H1 (cell line): ENCODE measurements around the gene CD300LF. TPM values are rescaled to one million over a fixed set of nuclear protein-coding genes. Genes with fewer than 3 reads are reported as not detected.

Experiments
- ASH2L ChIP-seq: fragments of 200-600, 300-600 bp; sonication (generic); IDR thresholded peaks from one replicate; pipeline ENCODE4 v1.7.1; 2017; ENCODE audit warnings: low read length
- BACH1 ChIP-seq: IDR thresholded peaks from 2 replicates; pipeline ENCODE4 v1.6.1; 2012; ENCODE audit warnings: low read length, improper control_type of control experiment
- BRCA1 ChIP-seq: IDR thresholded peaks from 2 replicates; pipeline ENCODE4 v1.6.1; 2012; ENCODE audit warnings: low read depth, low read length, improper control_type of control experiment
- CBX5 ChIP-seq: fragments of 300-800, 300-1000 bp; sonication (generic); IDR thresholded peaks from 2 replicates; pipeline ENCODE4 v1.7.1; 2016; ENCODE audit warnings: antibody characterized with exemption, low read length, low read depth
- CBX8 ChIP-seq: fragments of 300-800, 300-1000 bp; sonication (generic); IDR thresholded peaks from 2 replicates; pipeline ENCODE4 v1.7.1; 2016; ENCODE audit warnings: low read depth, low read length, borderline replicate concordance
- CEBPB ChIP-seq: IDR thresholded peaks from 2 replicates; pipeline ENCODE4 v1.6.1; 2012; ENCODE audit warnings: low read depth, low read length
- CHD1 ChIP-seq: IDR thresholded peaks from 2 replicates; pipeline ENCODE4 v1.6.1; 2012; ENCODE audit warnings: low read depth, low read length, improper control_type of control experiment
- CREB1 ChIP-seq: IDR thresholded peaks from 2 replicates; pipeline ENCODE4 v1.6.1; 2012; ENCODE audit warnings: inconsistent platforms
- CTBP2 ChIP-seq: IDR thresholded peaks from 2 replicates; pipeline ENCODE4 v1.7.0; 2011; ENCODE audit warnings: borderline replicate concordance, mild to moderate bottlenecking, moderate library complexity, mixed read lengths, low read length; ENCODE audit not compliant: insufficient read depth, insufficient read length
- EP300 ChIP-seq, 2 experiments: IDR thresholded peaks; 1 replicate in 1 of 2; 2 replicates in 1 of 2; pipeline ENCODE4 v1.6.1; 2011 to 2012; ENCODE audit warnings: low read depth in 2 of 2, low read length in 2 of 2, mild to moderate bottlenecking in 2 of 2, borderline replicate concordance in 1 of 2, inconsistent platforms in 1 of 2, moderate library complexity in 1 of 2
- JUN ChIP-seq: IDR thresholded peaks from 2 replicates; pipeline ENCODE4 v1.6.1; 2011; ENCODE audit warnings: low read depth, mild to moderate bottlenecking, improper control_type of control experiment, low read length
- NANOG ChIP-seq: IDR thresholded peaks from 2 replicates; pipeline ENCODE4 v1.6.1; 2011; ENCODE audit warnings: low read length, low read depth, mild to moderate bottlenecking, inconsistent platforms; ENCODE audit not compliant: insufficient read depth, poor library complexity, severe bottlenecking
- POLR2AphosphoS5 ChIP-seq: IDR thresholded peaks from 2 replicates; pipeline ENCODE4 v1.6.1; 2011; ENCODE audit warnings: low read depth, low read length
- POU5F1 ChIP-seq: IDR thresholded peaks from 2 replicates; pipeline ENCODE4 v1.6.1; 2011; ENCODE audit warnings: low read depth, mild to moderate bottlenecking, low read length, moderate library complexity
- RNF2 ChIP-seq: fragments of 200-900, 300-1000 bp; sonication (generic); IDR thresholded peaks from 2 replicates; pipeline ENCODE4 v1.7.1; 2016; ENCODE audit warnings: borderline replicate concordance, low read depth, mild to moderate bottlenecking, antibody characterized with exemption, low read length; ENCODE audit not compliant: poor library complexity, severe bottlenecking; ENCODE audit errors: missing control alignments
- SIRT6 ChIP-seq: IDR thresholded peaks from one replicate; pipeline ENCODE4 v1.7.1; 2012; ENCODE audit warnings: low read length, inconsistent platforms
- SP1 ChIP-seq: IDR thresholded peaks from 2 replicates; pipeline ENCODE4 v1.6.1; 2011; ENCODE audit warnings: low read depth, low read length
- SRF ChIP-seq: IDR thresholded peaks from 2 replicates; pipeline ENCODE4 v1.6.1; 2011; ENCODE audit warnings: mild to moderate bottlenecking, low read depth, low read length, moderate library complexity
- SUZ12 ChIP-seq: fragments of 200-600 bp; sonication (generic); IDR thresholded peaks from 2 replicates; pipeline ENCODE4 v1.6.1; 2012; ENCODE audit warnings: mild to moderate bottlenecking, inconsistent platforms, low read length, moderate library complexity, mixed read lengths
- TAF1 ChIP-seq: IDR thresholded peaks from 2 replicates; pipeline ENCODE4 v1.6.1; 2011; ENCODE audit warnings: mild to moderate bottlenecking, low read depth, low read length
- TCF12 ChIP-seq: IDR thresholded peaks from 2 replicates; pipeline ENCODE4 v1.6.1; 2011; ENCODE audit warnings: low read depth, mild to moderate bottlenecking, low read length
- polyA plus RNA-seq, 7 experiments: library from polyadenylated mRNA; depleted of rRNA in 3 of 7; stranded (reverse) in 5 of 7; unstranded in 2 of 7; fragments of >200 nt in 5 of 7; fragments of 200-250 nt in 2 of 7; gene quantifications; 1 replicate in 5 of 7; 2 replicates in 1 of 7; 4 replicates in 1 of 7; pipeline versions ENCODE4 v1.2.1 to v1.2.3, GENCODE V29; 2011 to 2013; ENCODE audit warnings: missing spikeins in 2 of 7, mixed read lengths in 2 of 7
- total RNA-seq: library from RNA; stranded (reverse); fragmentation: NEBNext Ultra II Directional; extraction: Animal tissue kit (Norgen Biotek cat#: 25700); gene quantifications from 2 replicates; pipeline ENCODE4 v1.2.1, GENCODE V29; 2021
- TF ChIP-seq, protein P1 (sequence below): IDR thresholded peaks from 2 replicates; pipeline ENCODE4 v1.6.1; 2012; ENCODE audit warnings: low read length, inconsistent platforms
- TF ChIP-seq, protein P2 (sequence below): IDR thresholded peaks from 2 replicates; pipeline ENCODE4 v1.6.1; 2012; ENCODE audit warnings: inconsistent platforms

The CD300LF gene
- total and polyA plus RNA-seq, 2 of the 8 experiments (the other 6 are each of a cell fraction or from before 2014, with no cell fraction given), result not detected

DNA sequence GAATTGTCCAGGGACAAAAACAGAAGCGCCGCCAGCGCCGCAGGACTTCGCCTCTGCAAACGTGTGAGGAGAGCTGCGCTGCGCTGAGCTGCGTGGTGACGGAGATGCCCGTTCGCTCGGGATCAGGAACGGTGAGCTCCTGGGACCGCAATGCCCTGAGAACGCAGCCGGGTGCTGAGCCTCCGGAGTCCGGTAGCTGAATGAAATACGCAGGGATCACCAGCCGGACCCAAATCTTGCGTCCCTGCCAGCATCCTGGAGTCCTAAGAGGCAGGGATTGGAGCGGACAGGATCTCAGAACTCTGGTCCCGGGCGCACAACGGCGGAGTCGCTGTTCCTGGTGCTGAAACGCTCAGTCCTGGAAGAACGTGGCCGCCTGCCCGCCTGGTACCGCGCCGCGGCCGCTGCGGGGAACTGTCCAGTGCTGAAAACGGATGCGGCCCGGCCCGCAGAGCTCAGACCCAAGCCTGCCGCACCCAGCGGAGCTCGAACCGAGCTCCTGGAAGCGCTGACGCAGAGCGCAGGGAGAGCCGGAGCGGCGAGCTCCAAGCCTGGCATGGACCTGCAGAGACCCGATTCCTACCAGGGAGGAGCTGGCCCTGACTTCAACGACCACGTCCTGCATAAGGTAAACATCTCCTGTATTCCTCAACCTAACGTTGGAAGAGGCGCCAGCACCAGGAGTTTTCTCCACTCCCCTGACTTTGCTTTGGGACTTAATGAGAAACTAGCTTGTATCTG lies 41.5 kb downstream of the CD300LF start (continued):
- TF ChIP-seq SRF (no peak), TAF1 (no peak), CEBPB (no peak), TCF12 (no peak), SIRT6 (no peak), BRCA1 (no peak), POU5F1 (no peak), CREB1 (peak; percentile 75), JUN (no peak), ASH2L (no peak), CTBP2 (peak; percentile 79), CBX5 (no peak), RNF2 (no peak), SUZ12 (no peak), POLR2AphosphoS5 (no peak), EP300 (IDR thresholded peaks at IDR 0.05; ENCODE audit: borderline replicate concordance in 1 of 2, low read depth in 2 of 2, low read length in 2 of 2) (no peak), BACH1 (no peak), CHD1 (no peak), CBX8 (no peak), NANOG (peak; percentile 38), SP1 (no peak)
- TF ChIP-seq, protein P1, sequence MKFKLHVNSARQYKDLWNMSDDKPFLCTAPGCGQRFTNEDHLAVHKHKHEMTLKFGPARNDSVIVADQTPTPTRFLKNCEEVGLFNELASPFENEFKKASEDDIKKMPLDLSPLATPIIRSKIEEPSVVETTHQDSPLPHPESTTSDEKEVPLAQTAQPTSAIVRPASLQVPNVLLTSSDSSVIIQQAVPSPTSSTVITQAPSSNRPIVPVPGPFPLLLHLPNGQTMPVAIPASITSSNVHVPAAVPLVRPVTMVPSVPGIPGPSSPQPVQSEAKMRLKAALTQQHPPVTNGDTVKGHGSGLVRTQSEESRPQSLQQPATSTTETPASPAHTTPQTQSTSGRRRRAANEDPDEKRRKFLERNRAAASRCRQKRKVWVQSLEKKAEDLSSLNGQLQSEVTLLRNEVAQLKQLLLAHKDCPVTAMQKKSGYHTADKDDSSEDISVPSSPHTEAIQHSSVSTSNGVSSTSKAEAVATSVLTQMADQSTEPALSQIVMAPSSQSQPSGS, result peak; percentile 73
- TF ChIP-seq, protein P2, sequence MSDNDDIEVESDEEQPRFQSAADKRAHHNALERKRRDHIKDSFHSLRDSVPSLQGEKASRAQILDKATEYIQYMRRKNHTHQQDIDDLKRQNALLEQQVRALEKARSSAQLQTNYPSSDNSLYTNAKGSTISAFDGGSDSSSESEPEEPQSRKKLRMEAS, result peak; percentile 99
